Renal cortex interstitium (tissue), 11 donors: ENCODE measurements around the gene IL1RAP. TPM values are rescaled to one million over a fixed set of nuclear protein-coding genes. Genes with fewer than 3 reads are reported as not detected.

Experiments
- DNase-seq, 11 donors: peaks; one replicate each; pipeline ENCODE4 v3.0.0-alpha.2; 2013; ENCODE audit warnings: low read depth in 9 of 11, low spot score in 4 of 11; ENCODE audit errors: extremely low read depth in 1 of 11
- polyA plus RNA-seq, 3 donors: library from polyadenylated mRNA; unstranded; fragments of 120-200 nt; gene quantifications; one replicate each; pipeline ENCODE4 v1.2.1, GENCODE V29; 2013; ENCODE audit not compliant: insufficient read length in 3 of 3

The IL1RAP gene
- polyA plus RNA-seq, 3 donors, result 15.9 to 18.3 (median 18.1) TPM

GRCh38 chr3:190560013-190560895 lies 46.4 kb downstream of the IL1RAP start:
- no peak for DNase-seq

DNA sequence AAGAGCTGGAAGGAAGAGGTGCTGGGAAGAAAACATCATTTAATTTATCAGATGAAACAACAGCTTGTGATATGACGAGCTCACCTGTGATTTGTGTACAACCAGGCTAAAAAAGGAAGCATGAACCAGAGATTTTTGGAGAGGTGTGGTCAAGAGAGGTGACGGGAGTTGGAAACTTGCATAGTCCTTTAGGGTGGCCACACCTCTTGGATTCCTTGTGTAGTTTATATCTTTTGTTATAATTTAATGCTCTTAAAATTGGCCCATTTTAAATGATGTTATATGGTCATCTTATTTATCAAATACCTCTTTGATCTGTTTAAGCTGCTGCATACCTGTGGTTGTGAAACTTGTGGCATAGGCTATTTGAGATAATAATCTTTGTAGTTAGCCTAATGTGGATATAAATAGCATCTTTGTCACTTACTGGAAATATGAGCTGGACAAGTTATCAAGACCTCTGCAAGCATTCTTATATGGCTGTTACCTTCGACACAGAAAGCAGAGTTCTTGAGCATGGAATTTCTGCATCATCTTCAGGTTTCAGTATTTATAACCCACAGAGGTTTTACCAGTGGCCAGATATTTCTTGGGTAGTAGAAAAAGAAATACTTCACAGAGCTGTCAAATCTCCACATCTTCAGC lies 49.1 kb downstream of the IL1RAP start:
- no peak for DNase-seq

DNA sequence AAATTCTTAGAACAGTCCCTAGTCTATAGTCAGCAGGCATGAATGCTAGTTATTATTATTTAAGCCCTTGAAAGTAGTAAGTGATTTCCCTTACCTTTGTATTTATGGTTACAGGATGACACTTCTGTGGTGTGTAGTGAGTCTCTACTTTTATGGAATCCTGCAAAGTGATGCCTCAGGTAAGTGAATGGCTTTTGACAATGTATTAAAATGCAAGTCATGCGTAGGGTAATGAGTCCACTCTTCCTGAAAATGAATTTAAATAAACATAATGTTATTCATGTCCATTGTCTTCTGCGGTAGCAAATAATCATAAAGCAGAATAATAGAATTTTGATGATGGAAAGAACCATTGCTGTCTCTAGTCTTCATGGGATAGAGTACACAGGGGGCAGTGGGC lies 50.3 kb downstream of the IL1RAP start:
- no peak for DNase-seq

GRCh38 chr3:190566043-190566933 lies 52.4 kb downstream of the IL1RAP start:
- peak in 3 of 11 donors; percentile 1 to 15 (median 9) for DNase-seq

GRCh38 chr3:190568036-190568435 lies 54.2 kb downstream of the IL1RAP start:
- no peak for DNase-seq

DNA sequence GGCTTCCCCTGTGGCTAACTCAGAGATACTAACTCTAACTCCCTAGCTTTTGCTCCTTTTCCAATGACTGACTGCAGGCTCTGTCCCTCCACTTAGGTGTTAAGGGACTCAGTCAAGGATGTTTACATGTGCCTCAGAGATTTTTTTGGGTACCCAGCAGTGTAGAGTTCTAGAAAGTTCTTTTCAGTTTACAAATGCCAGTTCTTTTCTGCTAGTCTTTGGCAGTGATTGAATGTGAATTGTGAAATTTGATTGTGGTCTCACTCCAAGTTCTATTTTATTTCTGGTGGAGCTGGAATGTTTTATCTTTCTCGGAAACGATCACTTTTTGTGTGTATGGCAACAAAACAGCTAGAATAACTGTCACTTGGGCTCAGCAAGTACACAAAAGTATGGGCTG lies 60.6 kb downstream of the IL1RAP start:
- DNase-seq, result no peak

DNA sequence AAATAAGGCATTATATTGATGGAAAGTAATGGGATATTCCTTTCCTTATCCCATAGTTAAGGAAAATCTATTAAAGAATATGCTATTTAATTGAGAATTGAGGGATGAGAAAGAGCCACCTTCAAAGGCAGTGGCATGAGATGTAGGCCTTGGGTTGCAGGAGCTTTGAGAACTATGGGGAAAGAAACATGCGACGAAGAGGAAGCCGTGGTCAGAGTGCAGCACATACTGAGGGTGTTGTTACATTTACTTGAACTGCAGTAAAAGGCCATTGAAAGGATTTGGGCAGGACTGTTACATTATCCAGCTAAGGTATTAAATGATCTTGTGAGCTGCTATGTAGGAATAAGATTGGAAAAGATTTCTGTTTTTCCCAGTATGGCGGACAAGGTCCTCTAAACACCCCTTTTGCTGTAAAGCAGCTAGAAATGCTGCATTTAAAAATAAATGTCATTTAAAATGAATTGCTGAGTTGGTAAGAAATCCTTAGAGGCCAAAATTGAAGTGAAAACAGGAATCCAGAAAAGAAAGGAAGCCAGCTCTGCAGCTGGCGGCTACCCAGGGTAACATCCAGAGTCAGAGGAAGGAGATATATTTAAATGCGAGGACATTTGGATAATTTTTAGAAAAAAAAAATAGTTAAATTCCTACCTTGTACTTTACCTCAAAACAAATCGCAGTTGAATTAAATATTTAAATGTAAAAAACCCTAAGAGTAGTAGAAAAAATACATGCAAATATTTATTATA lies 61.7 kb downstream of the IL1RAP start:
- DNase-seq, result no peak

DNA sequence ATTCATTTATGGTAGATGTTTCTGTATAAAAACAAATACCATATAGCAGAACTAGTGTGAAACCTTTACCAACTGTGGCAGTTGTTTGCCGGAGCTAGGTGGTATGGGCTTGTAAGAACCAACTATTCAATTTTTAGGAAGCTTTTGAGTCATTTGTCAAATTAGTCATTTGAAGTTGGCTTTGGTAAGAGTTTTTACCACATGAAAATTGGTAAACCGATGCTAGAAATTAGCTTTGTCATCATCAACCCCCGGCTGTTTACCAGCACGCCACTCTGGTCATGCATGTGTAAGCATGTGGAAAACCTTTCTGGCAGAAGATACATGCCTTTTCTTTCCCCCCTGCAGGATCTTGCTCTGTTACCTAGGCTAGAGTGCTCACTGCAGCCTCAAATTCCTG lies 63.3 kb downstream of the IL1RAP start:
- DNase-seq, result no peak

DNA sequence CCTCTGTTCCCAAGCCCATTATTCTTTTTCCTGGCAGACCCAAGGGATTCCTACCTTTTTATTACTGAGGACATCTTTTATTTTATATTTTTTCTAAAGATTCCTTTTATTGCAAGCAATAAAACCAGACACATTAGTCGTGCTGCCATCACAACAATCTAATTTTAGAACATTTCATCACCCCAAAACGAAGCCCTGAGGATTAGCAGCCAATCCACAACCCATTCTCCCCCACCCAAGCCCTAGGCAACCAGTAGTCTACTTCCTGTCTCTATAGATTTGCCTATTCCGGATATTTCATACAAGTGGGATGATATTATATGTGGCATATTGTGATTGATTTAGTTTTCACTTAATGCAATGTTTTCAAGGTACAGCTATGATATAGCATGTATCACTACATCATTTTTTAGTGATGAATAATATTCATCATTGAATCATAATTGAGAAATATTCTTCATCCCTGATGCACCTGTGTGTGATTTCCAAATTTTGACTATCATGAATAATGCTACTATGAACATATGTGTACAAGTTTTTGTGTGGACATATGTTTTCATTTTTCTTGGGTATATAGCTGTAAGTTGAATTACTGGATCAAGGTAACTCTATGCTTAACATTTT lies 65.7 kb downstream of the IL1RAP start:
- no peak for DNase-seq

GRCh38 chr3:190580417-190580816 lies 66.5 kb downstream of the IL1RAP start:
- no peak for DNase-seq

- DNase-seq, result no peak
Measured at GRCh38 chr3:190581041-190581541, 67.2 kb downstream of the IL1RAP start.

DNA sequence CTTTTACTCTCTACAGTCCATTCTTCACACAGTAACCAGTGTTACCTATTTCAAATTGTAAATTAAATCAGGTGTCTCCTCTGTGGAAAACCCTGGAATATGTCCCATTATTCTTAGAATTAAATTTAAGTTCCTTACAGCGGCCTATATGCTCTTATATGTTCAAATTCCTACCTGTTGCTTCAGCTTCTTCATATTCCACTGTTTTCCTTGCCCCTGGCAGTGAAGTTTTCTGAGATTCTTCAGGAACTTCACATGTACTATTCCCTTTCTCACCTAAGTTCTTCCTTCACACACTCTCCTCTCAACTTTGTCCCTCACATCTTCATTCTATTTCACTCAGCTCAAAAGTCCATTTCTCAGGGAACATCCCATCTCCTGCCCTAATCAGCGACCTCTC lies 68.8 kb downstream of the IL1RAP start:
- DNase-seq, result no peak

- DNase-seq, result no peak
Measured at GRCh38 chr3:190585805-190586630, 72.1 kb downstream of the IL1RAP start.

- DNase-seq, result no peak
Measured at GRCh38 chr3:190586631-190587011, 72.7 kb downstream of the IL1RAP start.

DNA sequence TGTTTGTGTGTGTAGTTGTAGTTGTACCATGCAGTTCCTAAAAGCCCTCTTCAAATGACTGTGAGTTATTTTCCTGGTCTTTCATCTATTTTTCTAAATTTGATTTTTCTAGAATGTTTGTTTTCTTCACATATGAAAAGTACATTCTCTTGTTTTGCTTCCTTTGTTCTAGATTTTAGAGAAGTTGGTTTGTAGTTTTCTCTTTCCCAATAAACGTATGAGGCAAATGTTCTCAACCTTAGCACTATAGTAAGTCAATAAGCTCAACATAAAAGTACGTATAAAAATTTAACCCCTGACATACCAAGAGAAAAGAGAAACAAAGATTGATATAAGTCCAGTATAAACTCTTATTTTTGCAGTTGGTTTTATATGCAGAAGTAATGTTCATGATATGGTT lies 74.7 kb downstream of the IL1RAP start:
- no peak for DNase-seq

DNA sequence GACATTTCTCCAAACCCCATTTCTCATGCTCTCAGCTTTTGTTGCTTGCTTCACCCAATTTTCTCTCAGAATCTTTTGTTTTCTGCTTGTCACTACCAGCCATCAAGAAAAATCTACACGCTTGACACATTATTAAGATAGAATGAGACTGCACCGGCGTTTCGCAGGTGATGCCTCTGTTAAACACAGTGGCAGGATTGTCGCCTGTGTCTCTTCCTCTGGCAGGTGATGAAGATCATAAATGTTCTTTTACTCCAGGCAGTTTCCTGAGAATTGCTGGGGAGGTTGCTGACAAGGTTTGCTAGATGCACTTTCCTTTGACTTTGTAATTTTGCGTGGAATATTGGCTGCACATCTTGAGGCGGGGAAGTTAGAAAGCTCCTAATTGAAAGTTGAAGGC lies 75.4 kb downstream of the IL1RAP start:
- DNase-seq, result no peak

DNA sequence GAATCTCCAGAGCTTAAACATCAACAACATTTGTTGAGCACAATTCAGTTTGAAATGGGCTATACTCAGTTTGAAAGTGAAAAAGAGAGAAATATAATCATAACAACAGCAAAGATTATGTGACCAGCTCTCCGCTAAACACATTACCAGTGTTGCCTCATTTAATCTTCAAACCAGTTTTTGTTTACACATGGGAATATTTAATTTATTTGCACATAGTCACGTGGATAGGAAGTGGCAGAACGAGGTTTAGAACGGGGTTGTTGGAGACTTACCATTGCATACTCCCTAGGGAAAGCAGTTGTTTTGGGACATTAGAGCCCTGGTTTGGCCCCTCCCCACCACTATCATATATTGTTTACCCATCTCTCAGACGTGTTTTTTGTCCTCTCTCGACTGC lies 77.2 kb downstream of the IL1RAP start:
- DNase-seq, result no peak

DNA sequence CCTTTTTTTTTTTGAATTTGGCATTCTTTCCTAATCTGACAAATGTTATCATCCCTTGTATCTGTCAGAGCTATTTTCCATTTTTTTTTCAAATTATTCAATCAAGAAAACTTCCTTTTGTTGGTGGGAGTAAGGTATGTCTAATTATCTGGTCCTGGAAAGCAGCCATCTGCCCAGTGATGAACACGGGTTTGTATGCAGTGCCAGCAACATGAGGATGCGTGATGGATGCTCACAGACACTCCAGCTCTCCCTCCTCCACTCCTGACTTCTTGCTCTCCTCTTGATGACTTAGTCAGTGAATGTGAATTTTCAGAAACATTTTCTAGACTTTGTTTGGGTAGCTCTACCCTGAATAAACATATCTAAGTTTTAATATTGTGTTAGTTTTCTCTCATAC lies 79.2 kb downstream of the IL1RAP start:
- DNase-seq, result no peak
